RPMI7951 (cell line): Measurements from ENCODE around the gene BBX. TPM values are rescaled to one million over a fixed set of nuclear protein-coding genes. Genes with fewer than 3 reads are reported as not detected.

Source experiments
- DNase-seq: peaks from one replicate; pipeline ENCODE4 v3.0.0-alpha.2; 2012; ENCODE audit warnings: low read depth
- total RNA-seq: library from RNA; depleted of rRNA; stranded (reverse); fragments of >200 nt; shearing (Covaris generic); gene quantifications from 2 replicates; pipeline ENCODE4 v1.2.3, GENCODE V29; 2014

The BBX gene
- total RNA-seq, 1 experiment from 2014 or later, result 54.2 TPM

DNA sequence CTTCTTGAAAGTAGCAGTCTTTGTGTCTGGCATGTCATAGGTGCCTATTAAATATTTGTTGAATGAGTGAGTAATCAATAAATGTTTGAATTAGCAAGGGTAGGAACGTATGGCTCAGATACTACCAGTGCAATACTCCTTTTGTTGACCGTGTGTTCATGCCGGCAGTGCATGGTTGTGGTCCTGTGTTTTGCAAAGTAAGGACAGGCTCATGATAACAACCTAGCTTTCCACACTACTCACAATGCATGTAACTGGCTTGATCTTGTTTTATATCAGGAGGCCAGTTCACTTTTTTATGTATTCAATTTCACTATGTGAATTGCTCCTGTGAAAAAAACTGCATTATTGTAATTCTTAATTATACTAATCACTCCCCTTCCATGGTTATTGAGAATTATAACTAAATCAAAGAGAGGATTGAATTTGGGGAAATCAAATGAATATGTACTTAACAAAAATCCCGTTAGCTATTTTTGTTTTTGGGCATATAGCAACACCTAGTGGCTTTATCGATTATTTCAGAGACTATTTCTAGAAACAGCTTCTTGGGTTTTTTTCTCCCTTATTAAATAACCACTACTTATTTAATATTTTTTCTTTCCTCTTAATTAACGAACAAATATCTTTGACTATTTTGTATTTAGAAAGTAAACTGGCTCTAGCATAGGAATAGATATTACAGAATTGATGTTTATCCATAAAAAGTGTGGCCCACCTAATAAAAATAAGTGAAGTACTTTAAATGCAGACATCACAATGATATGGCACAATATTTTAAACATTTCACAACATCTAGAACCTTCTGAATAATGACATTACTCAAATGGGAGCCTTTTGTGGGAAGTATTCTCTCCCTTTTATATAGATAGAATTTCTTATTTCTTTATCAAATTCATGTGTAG is 218.5 kb downstream of the BBX start:
- peak; percentile 26 for DNase-seq

DNA sequence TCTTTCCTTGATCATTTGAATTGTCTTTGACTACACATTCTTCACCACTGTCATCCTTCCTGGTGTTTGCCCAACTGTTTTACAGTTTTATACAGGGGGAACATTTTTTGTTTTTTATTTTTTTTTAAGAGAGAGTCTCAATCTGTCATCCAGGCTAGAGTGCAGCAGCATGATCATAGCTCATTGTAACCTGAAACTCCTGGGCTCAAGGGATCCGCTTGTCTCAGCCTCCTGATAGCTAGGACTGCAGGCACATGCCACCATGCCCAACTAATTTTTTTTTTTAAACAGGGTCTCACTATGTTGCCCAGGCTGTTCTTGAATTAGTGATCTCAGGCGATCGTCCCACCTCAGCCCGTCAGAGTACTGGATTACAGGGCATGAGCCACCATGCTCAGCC is 222.6 kb downstream of the BBX start:
- no peak for DNase-seq

DNA sequence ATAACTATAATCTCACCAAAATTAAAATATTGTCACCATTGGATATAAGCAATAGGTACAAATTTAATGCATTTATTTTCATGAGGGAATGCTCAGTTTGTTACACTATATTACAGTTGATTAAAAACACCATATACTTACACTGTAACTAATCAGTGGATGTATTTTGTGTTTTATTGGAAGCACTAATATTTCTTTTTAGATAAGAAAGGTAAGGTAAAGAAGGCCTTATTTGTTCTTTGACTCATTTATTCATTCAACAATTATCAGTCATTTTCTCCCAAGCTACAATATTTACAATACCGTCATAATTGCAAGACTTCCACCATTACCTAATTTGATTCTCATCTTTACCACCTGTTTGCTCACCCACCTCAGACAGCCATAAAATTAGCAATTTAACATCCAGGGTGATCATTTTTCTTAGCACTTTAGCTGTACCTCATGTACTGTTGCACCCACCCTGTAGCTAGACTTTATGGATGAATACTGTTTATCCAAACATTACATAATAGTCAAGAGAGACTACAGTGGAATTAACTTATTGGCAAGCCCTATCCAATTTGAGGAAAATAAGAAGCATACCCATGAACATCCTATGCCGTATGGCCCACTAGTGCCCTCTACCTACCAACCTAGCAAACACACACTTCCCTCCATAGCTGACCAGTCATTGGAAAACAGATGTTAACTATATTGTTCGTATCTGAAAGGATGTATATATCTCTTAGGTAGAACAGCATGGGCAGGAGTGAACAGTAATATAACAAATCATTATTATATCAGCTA is 229.6 kb downstream of the BBX start:
- peak; percentile 35 for DNase-seq

DNA sequence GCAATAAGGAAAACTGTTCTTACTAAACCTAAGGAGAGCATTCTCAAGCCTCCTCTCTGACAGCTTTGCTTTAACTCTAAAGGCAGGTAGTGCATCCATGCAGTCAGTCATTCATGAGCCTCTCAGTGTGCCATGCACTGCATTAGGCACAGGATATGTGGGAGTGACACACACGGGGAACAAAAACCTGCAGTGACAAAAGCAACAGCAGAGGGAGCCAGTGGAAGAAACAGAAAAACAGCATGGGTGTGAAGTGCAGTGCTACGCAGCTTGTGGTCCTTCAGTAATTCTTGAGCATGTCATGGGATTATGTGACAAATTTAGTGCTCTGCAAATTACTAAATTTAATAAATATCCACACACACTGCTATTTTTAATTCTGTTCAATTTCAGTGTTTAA is 230.7 kb downstream of the BBX start:
- peak; percentile 36 for DNase-seq

DNA sequence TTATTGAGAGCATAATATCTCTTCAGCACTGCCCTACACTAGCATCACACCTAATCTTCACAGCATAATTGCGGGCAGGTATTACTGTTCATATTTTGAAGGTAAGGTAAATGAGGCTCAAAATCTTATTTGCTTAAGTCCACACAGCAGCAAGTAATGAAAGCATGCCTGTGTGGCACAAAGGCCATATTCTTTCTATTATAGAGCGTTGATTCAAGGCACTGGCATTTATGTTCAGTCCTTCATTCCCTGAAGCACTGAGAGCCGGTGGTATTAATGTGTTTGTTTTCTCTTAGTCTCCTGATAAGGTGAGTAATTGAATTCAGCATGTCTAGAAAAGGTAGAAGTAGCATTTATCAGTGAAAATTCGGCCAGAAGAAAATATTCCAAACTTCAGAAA is 231.2 kb downstream of the BBX start:
- DNase-seq, result no peak

DNA sequence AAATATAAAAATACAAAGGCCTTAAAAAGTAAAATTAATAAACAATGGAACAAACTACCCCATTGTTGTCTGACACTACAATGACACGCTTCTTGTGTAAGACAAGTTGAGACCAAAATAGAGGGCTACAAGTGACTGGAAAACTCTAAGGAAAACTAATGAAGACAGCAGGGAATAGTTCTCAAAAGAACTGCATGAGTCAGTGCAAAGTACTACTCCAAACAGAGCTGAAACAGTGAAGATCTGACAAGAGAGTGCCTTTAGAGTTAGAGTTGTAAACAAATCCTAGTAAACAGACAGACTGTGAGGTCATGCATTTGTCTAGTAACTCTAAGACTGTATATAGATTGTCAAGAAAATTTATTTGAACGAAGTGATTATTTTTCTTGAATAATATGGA is 233.9 kb downstream of the BBX start:
- no peak for DNase-seq

DNA sequence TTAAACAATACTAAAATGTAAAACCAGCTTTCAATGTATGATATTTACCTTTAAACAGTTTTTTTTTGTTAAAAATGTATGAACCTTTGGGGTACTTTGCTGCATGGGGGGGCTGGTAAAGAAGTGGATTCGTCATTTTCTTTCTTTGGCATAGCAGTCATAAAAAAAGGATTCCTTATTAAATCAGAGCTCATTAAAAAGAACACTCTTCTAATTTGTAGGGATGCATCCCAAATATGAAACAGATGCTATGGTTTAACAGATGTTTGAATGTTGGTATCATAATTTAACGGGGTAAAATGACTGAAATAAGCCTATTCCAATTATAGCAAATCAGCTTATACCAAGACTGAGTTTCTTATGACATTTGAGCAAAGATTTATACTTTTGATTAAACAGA is 234.4 kb downstream of the BBX start:
- no peak for DNase-seq

DNA sequence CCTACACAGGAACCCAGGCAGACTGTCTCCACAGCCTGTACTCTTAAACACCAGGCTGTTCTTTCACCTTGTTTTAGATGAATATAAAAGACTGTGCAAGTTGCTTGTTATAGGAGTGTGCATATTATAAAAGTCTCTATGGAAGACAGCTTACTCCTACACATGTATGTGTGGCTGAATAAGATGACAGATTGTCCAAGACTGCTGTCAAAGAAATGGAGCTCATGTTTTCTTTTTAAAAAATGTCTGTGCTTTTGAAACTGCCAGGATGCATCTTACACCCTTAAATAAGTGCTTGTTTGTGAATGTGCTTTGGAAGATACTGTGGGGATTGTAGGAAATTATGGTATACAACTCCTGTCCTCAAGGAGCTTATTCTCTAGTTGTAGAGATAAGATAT is 237.4 kb downstream of the BBX start:
- no peak for DNase-seq

DNA sequence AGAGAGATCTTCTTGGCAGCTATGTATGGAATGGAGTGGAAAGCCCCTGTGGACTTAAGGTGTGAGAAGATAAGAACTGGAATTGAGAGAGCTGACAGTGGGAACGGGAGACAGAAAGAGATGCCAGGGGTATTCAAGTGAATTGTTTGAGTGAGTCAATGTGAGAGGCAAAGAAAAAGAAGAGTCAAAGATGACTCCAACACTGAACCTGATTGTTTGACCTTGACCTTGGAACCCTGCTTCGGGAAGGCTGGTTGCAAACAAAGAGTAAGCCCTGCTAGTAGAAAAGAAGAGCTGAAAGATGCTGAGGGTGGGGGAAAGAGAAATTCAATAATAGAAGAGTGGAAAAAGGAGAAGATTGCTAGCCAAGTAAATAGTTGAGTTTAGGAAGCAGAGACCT is 238.6 kb downstream of the BBX start:
- DNase-seq, result no peak

DNA sequence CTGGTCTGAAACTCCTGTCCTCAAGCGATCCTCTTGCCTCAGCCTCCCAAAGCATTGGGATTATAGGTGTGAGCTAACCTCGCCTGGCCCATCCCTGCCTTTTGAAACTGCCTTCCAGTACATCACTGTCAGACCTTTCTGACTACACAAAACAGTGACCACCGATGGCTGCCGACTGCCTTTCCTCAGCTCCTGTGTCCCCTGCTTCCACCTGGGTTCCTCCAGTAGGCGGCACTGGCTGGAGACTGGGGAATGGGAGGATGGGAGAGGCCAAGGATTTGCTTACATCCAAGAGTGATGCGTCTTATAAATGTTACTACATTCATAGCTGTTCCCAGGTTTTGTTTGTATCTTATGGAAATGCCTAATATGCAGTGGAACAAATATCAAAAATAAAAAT is 242.8 kb downstream of the BBX start:
- no peak for DNase-seq

DNA sequence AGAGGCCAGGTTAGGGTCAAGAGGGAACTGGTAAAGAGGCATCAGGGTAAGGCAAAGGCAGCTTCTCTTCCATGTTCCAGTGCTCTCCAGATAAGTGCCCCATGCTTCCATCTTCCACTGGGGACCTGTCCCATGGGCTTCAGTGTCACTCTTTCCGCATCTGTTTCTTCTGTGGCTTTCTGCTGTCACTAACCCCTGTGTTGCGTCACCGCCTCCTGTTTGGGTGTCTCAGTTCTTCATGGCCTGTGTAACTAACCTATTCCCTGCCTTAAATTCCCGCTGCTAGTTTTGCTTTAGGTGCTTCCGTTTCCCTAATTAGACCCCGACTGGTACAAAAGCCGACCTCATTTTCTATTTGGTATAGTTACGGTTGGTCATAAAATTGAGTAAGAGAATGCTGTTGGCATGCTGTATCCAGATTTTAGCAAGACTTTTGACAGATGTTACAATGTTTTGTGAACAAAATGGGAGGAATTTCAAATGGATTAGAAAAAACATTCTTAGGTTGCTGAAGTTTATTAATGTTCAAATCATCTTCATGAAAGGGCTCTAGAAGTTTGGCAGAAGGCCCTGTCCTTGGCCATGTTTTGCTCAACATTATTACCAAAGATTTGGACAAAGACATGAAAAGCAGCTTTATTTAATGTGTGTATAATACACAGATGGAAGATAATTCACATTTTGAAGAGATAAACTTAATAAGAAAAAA is 245.3 kb downstream of the BBX start:
- no peak for DNase-seq

DNA sequence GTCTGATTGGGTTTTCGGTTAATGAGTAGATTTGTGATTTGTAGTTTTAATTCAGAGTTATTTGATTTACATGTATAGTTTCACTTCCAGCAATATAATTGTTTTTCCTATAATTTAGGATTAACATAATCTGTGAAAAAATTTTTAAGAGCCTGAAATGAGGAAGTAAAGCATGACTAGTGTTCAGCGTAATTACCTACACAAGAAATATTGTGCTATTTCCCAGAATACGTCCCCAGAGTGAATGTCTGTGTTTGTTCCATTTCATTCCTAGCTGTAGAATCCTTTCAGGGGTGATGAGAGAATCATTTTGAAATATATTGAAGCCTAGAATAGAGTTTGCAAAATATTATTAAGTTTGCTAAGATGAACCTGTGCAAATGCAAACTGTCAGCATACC is 247.1 kb downstream of the BBX start:
- no peak for DNase-seq

DNA sequence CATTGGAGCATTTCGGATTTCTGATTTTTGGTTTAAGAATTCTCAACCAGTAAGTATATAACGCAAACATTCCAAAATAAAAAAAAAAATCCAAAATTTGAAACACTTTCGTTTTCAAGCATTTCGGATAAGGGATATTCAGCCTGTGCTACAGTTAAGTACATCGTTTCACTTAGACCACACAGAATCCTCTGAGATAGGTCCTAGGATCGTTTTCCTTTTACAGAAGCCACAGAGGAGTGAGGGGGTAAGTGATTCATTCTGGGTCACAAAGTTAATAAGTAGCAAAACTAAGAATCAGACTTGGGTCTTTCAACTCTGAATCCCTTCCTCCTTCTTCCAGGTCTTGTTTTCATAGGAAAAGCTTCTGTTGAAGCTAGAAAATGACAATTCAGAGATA is 249.3 kb downstream of the BBX start:
- no peak for DNase-seq

DNA sequence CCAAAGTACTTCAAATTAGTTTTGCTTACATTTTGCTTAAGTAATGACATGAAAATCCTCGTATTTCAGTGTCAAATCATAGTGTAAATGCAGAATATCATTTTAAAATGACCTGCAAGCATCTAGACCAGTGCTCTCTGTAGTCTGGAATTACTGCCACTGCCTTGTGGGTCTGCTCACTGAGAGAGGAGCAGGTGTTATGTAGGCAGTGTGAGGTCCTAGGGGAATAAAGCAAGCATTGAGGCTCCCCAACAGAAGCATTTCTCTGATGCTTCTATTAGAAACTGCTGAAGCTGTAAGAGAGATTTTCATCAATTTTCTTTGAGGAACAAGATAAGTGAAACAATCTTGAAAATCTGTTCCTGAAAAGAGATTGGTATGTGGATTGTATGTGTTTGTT is 253.2 kb downstream of the BBX start:
- no peak for DNase-seq

DNA sequence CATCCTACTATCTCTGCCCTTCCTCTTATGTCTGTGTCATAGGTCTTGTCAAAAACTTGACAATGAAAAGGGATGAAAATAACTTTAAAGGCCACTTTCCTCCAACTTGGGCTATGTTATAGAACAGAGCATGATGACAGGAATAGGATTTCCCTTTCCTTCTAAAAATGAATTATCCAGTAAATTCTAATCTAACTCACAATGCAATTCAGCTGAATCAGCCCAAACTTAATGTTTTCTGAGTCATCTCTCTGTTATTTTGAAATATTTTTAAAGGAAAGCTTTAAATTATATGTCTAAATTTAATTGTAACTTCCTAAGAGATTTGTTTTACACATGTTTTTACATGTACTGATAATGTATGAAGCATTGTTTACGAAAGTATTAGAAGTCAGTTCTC is 258.5 kb downstream of the BBX start:
- DNase-seq, result no peak

DNA sequence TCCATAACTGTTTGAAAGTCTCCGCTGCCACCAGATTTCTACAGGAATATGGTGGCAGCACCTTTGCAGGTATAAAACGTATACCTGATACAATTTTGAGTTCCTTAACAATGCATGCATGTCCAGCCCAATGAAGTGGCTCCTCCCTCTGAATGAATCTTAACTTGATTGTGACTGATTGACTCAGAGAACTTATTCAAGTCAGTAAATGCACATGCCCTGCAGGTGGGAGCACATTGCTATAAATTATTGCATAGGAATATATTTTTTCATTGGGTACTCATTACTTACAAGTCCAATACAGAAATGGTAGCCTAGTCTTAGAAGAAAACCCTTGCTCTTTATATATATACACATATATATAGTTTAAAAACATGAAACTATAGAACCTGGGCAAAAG is 259.3 kb downstream of the BBX start:
- DNase-seq, result no peak

DNA sequence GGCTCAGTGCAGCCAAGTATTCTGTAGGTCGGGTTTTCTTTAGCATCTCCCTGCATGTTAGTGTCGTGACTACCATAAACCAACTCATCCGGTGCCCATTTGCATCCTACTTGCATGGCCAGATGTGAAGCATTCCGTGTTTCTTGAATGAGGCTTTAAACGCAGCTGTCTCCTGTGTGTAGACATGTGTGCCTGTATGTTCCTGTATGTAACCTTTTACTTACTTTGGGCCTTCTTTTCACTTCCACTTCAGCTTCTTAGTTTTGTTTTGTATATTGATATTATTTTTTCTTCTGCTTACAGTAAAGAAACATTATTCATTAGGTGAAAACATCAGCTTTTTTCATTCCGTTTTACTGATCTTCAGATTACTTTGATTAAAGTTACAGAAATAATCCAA is 267.9 kb downstream of the BBX start:
- DNase-seq, result no peak

DNA sequence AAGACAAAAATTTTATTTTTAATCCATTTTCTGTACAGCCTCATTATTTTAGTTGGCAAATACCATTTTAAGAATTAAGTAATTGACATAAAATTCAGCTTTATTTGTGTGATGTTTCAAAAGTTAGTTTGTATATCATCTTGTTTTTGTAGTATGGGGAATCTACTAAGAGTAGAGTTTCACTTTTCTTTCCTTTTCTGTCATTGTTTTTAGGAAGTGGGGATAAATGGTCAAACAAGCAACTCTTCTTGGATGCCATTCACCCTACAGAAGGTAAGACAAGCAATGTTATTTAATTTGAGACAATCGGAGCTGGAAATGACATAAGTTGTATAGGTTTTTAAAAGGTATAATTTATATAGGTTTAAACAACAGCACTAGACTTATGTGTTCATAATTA is 268.3 kb downstream of the BBX start:
- DNase-seq, result no peak

DNA sequence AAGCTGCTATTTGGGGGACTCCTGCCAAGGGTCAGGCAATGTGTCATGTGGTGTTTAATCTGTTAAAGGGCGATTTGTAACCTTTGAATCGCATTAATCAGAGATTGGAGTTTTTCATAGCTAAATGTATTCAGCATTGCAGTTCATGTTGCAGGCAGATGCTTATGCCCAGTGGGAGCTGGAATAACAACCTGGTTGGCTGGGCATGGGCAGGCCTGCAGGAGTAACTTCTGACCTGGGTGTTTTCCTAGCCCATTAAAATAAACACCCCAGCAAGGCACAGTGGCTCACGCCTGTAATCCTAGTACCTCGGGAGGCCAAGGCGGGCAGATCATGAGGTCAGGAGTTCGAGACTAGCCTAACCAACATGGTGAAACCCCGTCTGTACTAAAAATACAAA is 268.7 kb downstream of the BBX start:
- no peak for DNase-seq

DNA sequence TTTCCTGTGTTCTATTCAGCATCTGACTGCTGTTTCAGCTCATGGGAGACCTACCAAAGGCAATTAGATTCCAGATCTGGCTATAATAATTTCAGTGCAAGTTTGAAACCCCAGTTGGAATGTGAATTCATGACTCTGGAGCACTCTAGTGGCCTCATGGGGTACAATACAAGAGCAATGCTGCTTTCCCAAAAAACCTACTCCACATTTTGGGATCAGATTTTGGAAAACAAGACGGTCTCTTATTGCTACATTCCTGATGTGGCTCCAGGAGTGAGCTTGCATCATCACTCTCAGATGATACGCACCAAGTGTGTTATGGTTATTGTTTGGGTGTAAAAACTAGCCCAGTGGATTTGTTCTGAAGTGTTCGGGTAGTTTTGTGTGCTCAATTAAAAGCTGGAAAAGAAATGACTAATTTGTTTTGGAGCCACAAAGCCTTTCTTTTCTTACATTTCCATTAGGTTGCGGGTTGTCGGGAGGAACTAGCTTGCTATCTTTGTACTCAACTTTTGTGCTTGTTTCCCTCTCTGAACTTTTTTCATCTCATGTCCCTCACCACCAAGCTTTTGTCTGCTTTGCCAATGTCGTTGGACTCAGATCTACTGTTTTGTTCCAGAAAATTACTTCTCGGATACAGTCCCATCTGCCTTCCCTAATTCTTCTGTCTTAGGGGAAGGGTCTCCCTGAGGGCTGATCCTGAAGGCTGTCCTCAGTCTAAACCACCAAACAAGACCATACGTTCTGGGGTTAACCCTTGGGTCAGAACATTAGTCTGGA is 272.1 kb downstream of the BBX start:
- no peak for DNase-seq

DNA sequence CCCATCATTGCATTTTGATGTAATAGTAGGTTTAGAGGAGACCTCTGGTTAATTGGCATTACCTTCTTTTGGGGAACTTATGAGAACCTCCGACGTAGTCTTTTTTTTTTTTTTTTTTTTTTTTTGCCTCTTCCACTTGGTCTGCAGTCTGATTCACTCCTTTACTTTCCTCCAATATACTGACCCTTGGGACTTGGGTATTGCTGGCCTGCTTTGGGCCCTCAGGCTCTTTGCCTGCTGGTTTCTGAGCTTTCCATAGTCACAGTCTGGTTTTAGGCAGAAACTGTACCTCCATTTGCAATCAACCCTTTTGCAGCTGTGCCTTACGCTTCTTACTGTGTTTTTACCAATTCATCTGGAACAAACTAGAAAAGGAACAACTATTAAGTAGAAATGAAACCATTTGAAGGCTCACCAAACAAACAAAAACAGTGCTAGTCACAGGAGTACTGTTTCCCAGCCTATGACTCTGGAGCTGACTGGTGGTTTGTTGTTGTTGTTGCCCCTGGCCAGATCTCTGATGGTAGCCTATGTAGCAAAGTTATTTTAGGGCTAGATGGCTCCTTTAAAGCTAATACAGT is 272.8 kb downstream of the BBX start:
- DNase-seq, result no peak
